GM23338 (cell line): ENCODE measurements around the gene CAD. TPM values are rescaled to one million over a fixed set of nuclear protein-coding genes. Genes with fewer than 3 reads are reported as not detected.

ENCODE experiments used
- ATAC-seq: fragments of 200-7000 bp; cut with Tn5 transposase; 3 replicates; pipeline ENCODE4 v1.9.1; 2020
- DNase-seq: peaks from one replicate; pipeline ENCODE4 v3.0.0-alpha.2; 2015; ENCODE audit warnings: low spot score
- H2AFZ ChIP-seq: fragments of 200-600 bp; sonication (generic); 2 replicates; pipeline ENCODE4 v1.8.0; 2016; ENCODE audit warnings: antibody characterized with exemption, mild to moderate bottlenecking, moderate library complexity
- H3F3A ChIP-seq: fragments of 200-600 bp; sonication (generic); replicated peaks from 2 replicates; pipeline ENCODE4 v1.8.0; 2017; ENCODE audit warnings: antibody characterized with exemption, mixed run types, low read depth
- H3K27ac ChIP-seq: fragments of 200-600 bp; sonication (generic); 2 replicates; pipeline ENCODE4 v1.6.1; 2016; ENCODE audit warnings: low read depth
- H3K27me3 ChIP-seq: fragments of 200-600 bp; sonication (generic); 2 replicates; pipeline ENCODE4 v1.8.0; 2016; ENCODE audit warnings: mild to moderate bottlenecking, mixed run types, moderate library complexity; ENCODE audit not compliant: insufficient read depth
- H3K36me3 ChIP-seq: fragments of 200-600 bp; sonication (generic); 2 replicates; pipeline ENCODE4 v1.8.0; 2016; ENCODE audit warnings: mild to moderate bottlenecking; ENCODE audit not compliant: insufficient read depth
- H3K4me1 ChIP-seq: fragments of 200-600 bp; sonication (generic); 2 replicates; pipeline ENCODE4 v1.8.0; 2016; ENCODE audit warnings: mild to moderate bottlenecking, moderate library complexity; ENCODE audit not compliant: insufficient read depth
- H3K4me2 ChIP-seq: fragments of 200-600 bp; sonication (generic); 2 replicates; pipeline ENCODE4 v1.7.1; 2017; ENCODE audit warnings: mixed run types
- H3K4me3 ChIP-seq: fragments of 200-600 bp; sonication (generic); 2 replicates; pipeline ENCODE4 v1.6.1; 2016; ENCODE audit warnings: mixed run types
- H3K79me2 ChIP-seq: fragments of 200-600 bp; sonication (generic); replicated peaks from 2 replicates; pipeline ENCODE4 v1.8.0; 2017; ENCODE audit warnings: mild to moderate bottlenecking; ENCODE audit not compliant: insufficient read depth
- H3K9me2 ChIP-seq: fragments of 200-600 bp; sonication (generic); 2 replicates; pipeline ENCODE4 v1.8.0; 2017; ENCODE audit not compliant: insufficient read depth
- H4K20me1 ChIP-seq: fragments of 200-600 bp; sonication (generic); replicated peaks from 2 replicates; pipeline ENCODE4 v1.8.0; 2017; ENCODE audit warnings: mild to moderate bottlenecking; ENCODE audit not compliant: insufficient read depth
- H3K27ac Mint-ChIP-seq: 2 replicates; pipeline ENCODE4 v1.8.0; 2020; ENCODE audit warnings: inconsistent platforms, mild to moderate bottlenecking, moderate library complexity, mixed read lengths
- H3K27me3 Mint-ChIP-seq: 3 replicates; pipeline ENCODE4 v1.8.0; 2022; ENCODE audit warnings: low read depth, mild to moderate bottlenecking, moderate library complexity, mixed read lengths, inconsistent platforms; ENCODE audit not compliant: insufficient read depth, poor library complexity
- H3K36me3 Mint-ChIP-seq: 3 replicates; pipeline ENCODE4 v1.8.0; 2021; ENCODE audit warnings: low read depth, mild to moderate bottlenecking, inconsistent platforms, moderate library complexity, mixed read lengths
- H3K4me1 Mint-ChIP-seq: 3 replicates; pipeline ENCODE4 v1.8.0; 2020; ENCODE audit warnings: mild to moderate bottlenecking, inconsistent platforms, mixed read lengths
- H3K4me3 Mint-ChIP-seq: 3 replicates; pipeline ENCODE4 v1.8.0; 2021; ENCODE audit warnings: moderate library complexity, mild to moderate bottlenecking, inconsistent platforms, mixed read lengths
- H3K9me3 Mint-ChIP-seq: 3 replicates; pipeline ENCODE4 v1.8.0; 2020; ENCODE audit warnings: moderate library complexity, mild to moderate bottlenecking, inconsistent platforms, mixed read lengths
- EZH2 ChIP-seq: fragments of 200-600 bp; sonication (generic); IDR thresholded peaks from one replicate; pipeline ENCODE4 v1.8.0; 2017; ENCODE audit warnings: antibody characterized with exemption, mild to moderate bottlenecking, low read depth; ENCODE audit not compliant: unreplicated experiment
- NANOG ChIP-seq: IDR thresholded peaks from 2 replicates; pipeline ENCODE4 v1.6.1; 2016; ENCODE audit warnings: antibody characterized with exemption, borderline replicate concordance
- POLR2AphosphoS5 ChIP-seq: IDR thresholded peaks from 2 replicates; pipeline ENCODE4 v1.6.1; 2016; ENCODE audit warnings: antibody characterized with exemption, low read depth
- STAT1 ChIP-seq: IDR thresholded peaks from one replicate; pipeline ENCODE4 v1.6.1; 2016; ENCODE audit warnings: antibody characterized with exemption; ENCODE audit not compliant: unreplicated experiment
- ZNF114 ChIP-seq: fragments of 250-450 bp; sonication (Bioruptor Pico); IDR thresholded peaks from 2 replicates; pipeline ENCODE4 v1.5.0; 2020; ENCODE audit warnings: mild to moderate bottlenecking, moderate library complexity
- ZNF462 ChIP-seq: fragments of 250-450 bp; sonication (Bioruptor Pico); IDR thresholded peaks from 2 replicates; pipeline ENCODE4 v1.5.0; 2020; ENCODE audit warnings: mild to moderate bottlenecking, moderate library complexity
- polyA plus RNA-seq: library from polyadenylated mRNA; unstranded; fragments of >200 nt; fragmentation: Nextera tagmentation; extraction: Ambion mirVana; gene quantifications from 2 replicates; pipeline ENCODE4 v1.2.1, GENCODE V29; 2016
- total RNA-seq: library from RNA; depleted of rRNA; stranded (reverse); fragments of >200 nt; shearing (Covaris generic); gene quantifications from 2 replicates; pipeline ENCODE4 v1.2.3, GENCODE V29; 2014

The CAD gene
- total and polyA plus RNA-seq, 2 experiments from 2014 or later = 38.1 to 147 TPM

GRCh38 chr2:27256855-27257454, 39.8 kb downstream of the CAD start (continued):
- TF ChIP-seq ZNF462 (CRISPR knock-in tag) = no peak

- Histone ChIP-seq H3K27ac (no peak overlapping the region), H2AFZ (no peak overlapping the region), H3K79me2 (no peaks in the 10 kb centered on the region), H3K4me1 (peaks cover 7% of the 10 kb centered on the region), H4K20me1 (no peaks in the 10 kb centered on the region; the same call in 1 of the 2 replicates), H3K9me2 (no peaks in the 10 kb centered on the region), H3K4me3 (no peak overlapping the region), H3K4me2 (no peak overlapping the region), H3K27me3 (peaks cover 34% of the 10 kb centered on the region), H3K36me3 (no peaks in the 10 kb centered on the region), H3F3A (no peaks in the 10 kb centered on the region)
- peaks cover 12% of the 10 kb centered on the region for H3K4me1 Mint-ChIP-seq
- no peak overlapping the region for H3K4me3 Mint-ChIP-seq
- ATAC-seq (no peak), DNase-seq (no peak)
- H3K27ac Mint-ChIP-seq = no peak overlapping the region
- H3K27me3 Mint-ChIP-seq = peaks cover 28% of the 10 kb centered on the region
- no peaks in the 10 kb centered on the region; the same call in 2 of the 3 replicates for H3K36me3 Mint-ChIP-seq
- H3K9me3 Mint-ChIP-seq = no peaks in the 10 kb centered on the region
- no peak for TF ChIP-seq ZNF462 (CRISPR knock-in tag)
- TF ChIP-seq EZH2 = no peak
- TF ChIP-seq STAT1 = no peak
- no peak for TF ChIP-seq NANOG
- no peak for TF ChIP-seq POLR2AphosphoS5
- TF ChIP-seq ZNF114 (CRISPR knock-in tag) = no peak
Observed at GRCh38 chr2:27258051-27258450, 40.9 kb downstream of the CAD start.
